ENCODE results near the gene DIS3L2.

DNA sequence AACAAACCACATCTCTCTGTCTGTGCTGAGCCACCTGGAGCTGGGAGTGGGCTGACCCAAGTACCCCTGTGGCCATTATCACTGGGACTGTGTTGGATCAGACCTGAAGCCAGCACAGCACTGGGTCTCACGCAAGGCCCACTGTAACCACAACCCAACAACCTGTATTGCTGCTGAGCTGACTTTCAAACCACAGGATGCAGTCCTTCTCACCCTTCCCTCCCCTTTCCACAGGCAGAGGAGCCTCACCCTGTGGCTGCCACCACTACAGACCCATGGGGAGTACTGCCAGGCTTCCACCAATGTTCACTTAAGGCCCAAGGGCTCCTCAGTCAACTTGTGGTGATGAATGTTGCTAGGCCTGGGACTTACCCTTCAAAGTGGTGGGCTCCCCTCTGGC lies 135.7 kb downstream of the DIS3L2 start:
- TF ChIP-seq CTCF (IDR thresholded peaks at IDR 0.05; ENCODE audit: low read length) = no peak
- no peak for TF ChIP-seq EZH2 (IDR thresholded peaks at IDR 0.05; ENCODE audit: borderline replicate concordance, low read length)

Data from OCI-LY1 (cell line).